ENCODE results near the gene SLC36A2.

- no peak for TF ChIP-seq POLR2A (IDR thresholded peaks at IDR 0.05)
- no peak for TF ChIP-seq CTCF (IDR thresholded peaks at IDR 0.05)
- no peak for TF ChIP-seq POLR2AphosphoS5 (IDR thresholded peaks at IDR 0.05)
Observed at GRCh38 chr5:151344088-151344487, 3.3 kb downstream of the SLC36A2 start.
